ACC112 (cell line): ENCODE data around the gene APBA2.

Experiments
- H2AFZ ChIP-seq: fragments of 200-600 bp; sonication (generic); one replicate; pipeline ENCODE4 v1.6.0; 2017; ENCODE audit warnings: antibody characterized with exemption, low read length; ENCODE audit not compliant: unreplicated experiment
- H3K27ac ChIP-seq: fragments of 200-600 bp; sonication (generic); 2 replicates; pipeline ENCODE4 v1.5.1; 2014; ENCODE audit warnings: low read depth, mild to moderate bottlenecking, antibody characterized with exemption, low read length, moderate library complexity
- H3K27me3 ChIP-seq: fragments of 200-600 bp; sonication (generic); 2 replicates; pipeline ENCODE4 v1.6.1; 2014; ENCODE audit warnings: mild to moderate bottlenecking, antibody characterized with exemption, low read length, moderate library complexity, mixed read lengths; ENCODE audit not compliant: insufficient read depth
- H3K36me3 ChIP-seq: fragments of 200-600 bp; sonication (generic); 2 replicates; pipeline ENCODE4 v1.6.1; 2016; ENCODE audit warnings: mild to moderate bottlenecking, antibody characterized with exemption, low read length, moderate library complexity, mixed read lengths; ENCODE audit not compliant: insufficient read depth
- H3K4me1 ChIP-seq: fragments of 200-600 bp; sonication (generic); one replicate; pipeline ENCODE4 v1.6.1; 2016; ENCODE audit warnings: low read length, mixed read lengths; ENCODE audit not compliant: insufficient read depth, unreplicated experiment, control insufficient read depth
- H3K4me3 ChIP-seq: fragments of 200-600 bp; sonication (generic); 2 replicates; pipeline ENCODE4 v1.5.1; 2014; ENCODE audit warnings: mild to moderate bottlenecking, low read depth, low read length
- H3K79me2 ChIP-seq: fragments of 200-600 bp; sonication (generic); one replicate; pipeline ENCODE4 v1.6.0; 2016; ENCODE audit warnings: low read length; ENCODE audit not compliant: control insufficient read depth, unreplicated experiment, insufficient read depth

The APBA2 gene

GRCh38 chr15:29130951-29131839, 245.4 kb downstream of the APBA2 start:
- Histone ChIP-seq H3K27ac (no peak overlapping the region), H3K4me1 (no peaks in the 10 kb centered on the region), H3K36me3 (no peaks in the 10 kb centered on the region), H3K79me2 (no peaks in the 10 kb centered on the region), H3K4me3 (no peak overlapping the region), H3K27me3 (peaks cover 23% of the 10 kb centered on the region), H2AFZ (no peak overlapping the region)

GRCh38 chr15:29131840-29132420, 246.2 kb downstream of the APBA2 start:
- Histone ChIP-seq H3K27ac (no peak overlapping the region), H3K79me2 (no peaks in the 10 kb centered on the region), H2AFZ (no peak overlapping the region), H3K36me3 (no peaks in the 10 kb centered on the region), H3K4me3 (no peak overlapping the region), H3K27me3 (peaks cover 23% of the 10 kb centered on the region), H3K4me1 (no peaks in the 10 kb centered on the region)

GRCh38 chr15:29132735-29133181, 247.0 kb downstream of the APBA2 start:
- H3K27me3 ChIP-seq: peaks cover 24% of the 10 kb centered on the region
- H3K79me2 ChIP-seq: no peaks in the 10 kb centered on the region
- H3K4me3 ChIP-seq: no peak overlapping the region
- no peak overlapping the region for H3K27ac ChIP-seq
- no peaks in the 10 kb centered on the region for H3K36me3 ChIP-seq
- H3K4me1 ChIP-seq: no peaks in the 10 kb centered on the region
- no peak overlapping the region for H2AFZ ChIP-seq

GRCh38 chr15:29133321-29133720, 247.5 kb downstream of the APBA2 start:
- H2AFZ ChIP-seq: no peak overlapping the region
- no peaks in the 10 kb centered on the region for H3K4me1 ChIP-seq
- no peaks in the 10 kb centered on the region for H3K36me3 ChIP-seq
- H3K27ac ChIP-seq: no peak overlapping the region
- H3K4me3 ChIP-seq: no peak overlapping the region
- peaks cover 26% of the 10 kb centered on the region for H3K27me3 ChIP-seq
- H3K79me2 ChIP-seq: no peaks in the 10 kb centered on the region

- H3K4me3 ChIP-seq: no peak overlapping the region
- H3K36me3 ChIP-seq: no peaks in the 10 kb centered on the region
- peaks cover 22% of the 10 kb centered on the region for H3K27me3 ChIP-seq
- no peak overlapping the region for H2AFZ ChIP-seq
- H3K79me2 ChIP-seq: no peaks in the 10 kb centered on the region
- H3K4me1 ChIP-seq: no peaks in the 10 kb centered on the region
- no peak overlapping the region for H3K27ac ChIP-seq
Observed at GRCh38 chr15:29133791-29134190, 248.0 kb downstream of the APBA2 start.

GRCh38 chr15:29134239-29134638, 248.5 kb downstream of the APBA2 start:
- Histone ChIP-seq H2AFZ (no peak overlapping the region), H3K36me3 (no peaks in the 10 kb centered on the region), H3K4me1 (no peaks in the 10 kb centered on the region), H3K27ac (no peak overlapping the region), H3K27me3 (peaks cover 22% of the 10 kb centered on the region), H3K79me2 (no peaks in the 10 kb centered on the region), H3K4me3 (no peak overlapping the region)

- Histone ChIP-seq H3K36me3 (no peaks in the 10 kb centered on the region), H3K79me2 (no peaks in the 10 kb centered on the region), H3K27ac (no peak overlapping the region), H3K27me3 (peaks cover 23% of the 10 kb centered on the region), H3K4me1 (no peaks in the 10 kb centered on the region), H2AFZ (no peak overlapping the region), H3K4me3 (no peak overlapping the region)
Observed at GRCh38 chr15:29134641-29135308, 249.0 kb downstream of the APBA2 start.

- H2AFZ ChIP-seq: no peak overlapping the region
- no peaks in the 10 kb centered on the region for H3K36me3 ChIP-seq
- no peaks in the 10 kb centered on the region for H3K79me2 ChIP-seq
- H3K4me3 ChIP-seq: no peak overlapping the region
- peaks cover 22% of the 10 kb centered on the region for H3K27me3 ChIP-seq
- H3K4me1 ChIP-seq: no peaks in the 10 kb centered on the region
- no peak overlapping the region for H3K27ac ChIP-seq
Observed at GRCh38 chr15:29135309-29135657, 249.5 kb downstream of the APBA2 start.

- Histone ChIP-seq H3K4me3 (no peak overlapping the region), H3K27ac (no peak overlapping the region), H2AFZ (no peak overlapping the region), H3K27me3 (peaks cover 24% of the 10 kb centered on the region), H3K4me1 (no peaks in the 10 kb centered on the region), H3K79me2 (no peaks in the 10 kb centered on the region), H3K36me3 (no peaks in the 10 kb centered on the region)
Observed at GRCh38 chr15:29135702-29136646, 250.2 kb downstream of the APBA2 start.

- Histone ChIP-seq H3K4me1 (no peaks in the 10 kb centered on the region), H3K79me2 (no peaks in the 10 kb centered on the region), H3K4me3 (no peak overlapping the region), H2AFZ (no peak overlapping the region), H3K27ac (no peak overlapping the region), H3K36me3 (no peaks in the 10 kb centered on the region), H3K27me3 (peaks cover 23% of the 10 kb centered on the region)
Observed at GRCh38 chr15:29138260-29138659, 252.5 kb downstream of the APBA2 start.
